ENCODE measurements around the gene SCTR.
A peak's percentile ranks its signal among the peaks of the same experiment; 100 is the strongest.

The SCTR gene

GRCh38 chr2:119475857-119476244 is 48.4 kb downstream of the SCTR start:
- TF ChIP-seq CTCF (conservative IDR thresholded peaks at IDR 0.05; ENCODE audit: low read depth, low read length) = no peak
- H3K4me3 ChIP-seq (ENCODE audit: low read depth, low read length) = no peak overlapping the region
- no peak for DNase-seq (ENCODE audit: low read depth)

DNA sequence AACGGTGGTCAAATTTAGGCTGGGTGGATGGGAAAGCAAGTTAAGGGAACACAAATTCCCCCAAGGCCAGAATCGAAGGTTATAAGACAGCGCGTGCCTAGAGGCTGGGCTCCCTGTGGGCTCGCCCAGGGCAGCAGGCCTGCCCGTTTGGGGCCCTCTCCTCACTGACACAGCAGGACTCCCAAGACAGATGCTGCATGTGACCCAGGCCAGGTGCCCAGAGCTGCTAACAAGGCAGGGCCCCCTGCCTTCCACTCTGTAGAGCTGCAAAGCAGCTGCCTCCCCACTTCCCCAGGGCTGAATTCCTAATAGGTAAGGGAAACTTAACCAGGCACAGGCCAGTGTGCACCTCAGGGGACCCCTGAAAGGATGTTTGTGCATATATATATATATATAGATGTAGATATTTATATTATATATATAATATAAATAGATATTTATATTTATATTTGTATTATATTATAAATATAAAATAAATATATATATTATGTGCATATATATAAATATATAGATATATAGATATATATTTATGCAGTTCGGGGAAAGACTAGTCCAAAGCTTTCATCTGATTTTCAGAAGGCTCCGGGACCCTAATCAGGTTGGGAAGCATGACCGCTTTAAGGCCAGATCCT is 48.9 kb downstream of the SCTR start:
- peak; percentile 37 for DNase-seq (ENCODE audit: low read depth)
- no peak overlapping the region for H3K4me3 ChIP-seq (ENCODE audit: low read depth, low read length)
- TF ChIP-seq CTCF (conservative IDR thresholded peaks at IDR 0.05; ENCODE audit: low read depth, low read length) = peak; percentile 46

GRCh38 chr2:119474371-119475224 is 49.7 kb downstream of the SCTR start:
- no peak overlapping the region for H3K4me3 ChIP-seq (ENCODE audit: low read depth, low read length)
- no peak for DNase-seq (ENCODE audit: low read depth)
- TF ChIP-seq CTCF (conservative IDR thresholded peaks at IDR 0.05; ENCODE audit: low read depth, low read length) = no peak

DNA sequence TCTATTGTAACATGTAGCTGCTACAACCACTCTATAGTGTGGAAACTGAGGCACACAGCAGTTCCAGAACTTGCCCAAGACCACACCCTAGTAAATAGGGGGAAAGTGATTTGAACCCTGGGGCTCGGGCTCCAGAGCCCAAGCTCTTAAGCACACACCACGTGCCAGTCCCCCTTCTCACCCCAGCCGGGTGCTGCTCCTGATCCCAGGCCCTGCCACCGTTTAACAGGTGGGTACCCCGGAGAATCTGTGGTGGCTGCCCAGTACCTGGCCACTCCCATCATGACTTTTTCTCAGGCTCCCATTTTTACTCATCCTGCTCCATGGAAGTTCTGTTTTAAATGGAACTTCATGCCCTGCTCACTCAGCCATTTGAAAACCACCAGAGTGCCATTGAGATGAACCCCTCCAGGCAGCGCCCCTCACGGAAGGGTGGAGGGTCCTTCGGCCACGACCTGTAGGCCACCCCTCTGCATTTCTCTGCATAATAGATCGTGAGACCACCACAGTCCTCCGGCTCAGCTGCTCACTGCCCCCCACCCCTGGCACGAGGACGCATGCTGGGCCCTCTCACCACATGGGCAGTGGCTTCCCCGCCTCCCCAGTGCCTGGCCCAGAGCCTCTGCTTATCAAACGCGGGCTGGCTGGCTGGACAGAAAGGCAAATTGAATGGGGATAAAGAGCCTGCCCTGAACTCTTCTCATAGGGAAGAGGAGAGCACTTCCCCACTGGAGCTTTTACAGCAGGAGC is 50.5 kb downstream of the SCTR start:
- no peak for TF ChIP-seq CTCF (conservative IDR thresholded peaks at IDR 0.05; ENCODE audit: low read depth, low read length)
- no peak overlapping the region for H3K4me3 ChIP-seq (ENCODE audit: low read depth, low read length)
- no peak for DNase-seq (ENCODE audit: low read depth)

- H3K4me3 ChIP-seq (ENCODE audit: low read depth, low read length) = no peak overlapping the region
- no peak for TF ChIP-seq CTCF (conservative IDR thresholded peaks at IDR 0.05; ENCODE audit: low read depth, low read length)
- no peak for DNase-seq (ENCODE audit: low read depth)
Observed at GRCh38 chr2:119472749-119473148, 51.5 kb downstream of the SCTR start.

- no peak overlapping the region for H3K4me3 ChIP-seq (ENCODE audit: low read depth, low read length)
- DNase-seq (ENCODE audit: low read depth) = no peak
- no peak for TF ChIP-seq CTCF (conservative IDR thresholded peaks at IDR 0.05; ENCODE audit: low read depth, low read length)
Observed at GRCh38 chr2:119469661-119470297, 54.5 kb downstream of the SCTR start.
